Ovary (tissue), 3 donors: ENCODE results near the gene SORCS3.

Experiments used
- CTCF ChIP-seq, 3 donors: fragments of 450-650 bp in 2 of 3; fragments of 200-600 bp in 1 of 3; IDR thresholded peaks; one replicate each; pipeline versions ENCODE4 v1.5.1 to v1.8.0; 2016 to 2022; ENCODE audit warnings: antibody characterized with exemption in 3 of 3, mild to moderate bottlenecking in 1 of 3
- POLR2A ChIP-seq: fragments of 450-650 bp; IDR thresholded peaks from one replicate; pipeline ENCODE4 v1.6.1; 2017; ENCODE audit warnings: antibody characterized with exemption, mild to moderate bottlenecking, moderate library complexity
- donor health status: DM: no; HTN: no; CAD: no.

GRCh38 chr10:105037022-105037421 lies 395.9 kb downstream of the SORCS3 start:
- no peak for TF ChIP-seq CTCF (IDR thresholded peaks at IDR 0.05)
- TF ChIP-seq POLR2A = no peak
